Activated naive CD8-positive, alpha-beta T cell treated with anti-CD3 and anti-CD28 coated beads, Interleukin-2, amount 10 ng/mL, durations not matched to agents 7 days and 5 days (primary cell): ENCODE results near the gene AGTRAP. TPM values are rescaled to one million over a fixed set of nuclear protein-coding genes. Genes with fewer than 3 reads are reported as not detected.

ENCODE experiments used
- ATAC-seq: fragments of 150-1000 bp; cut with Tn5 transposase; one replicate; pipeline ENCODE4 v1.10.0; 2021; ENCODE audit warnings: low read depth, moderate library complexity
- POLR2A ChIA-PET: fragments of 350-600 bp; sonication (Branson Sonifier 250); formaldehyde crosslinking; loops from one replicate; lab custom pipeline; 2021; ENCODE audit warnings: antibody characterized with exemption; lab: Charles Lee
- DNase-seq: peaks from one replicate; pipeline ENCODE4 v3.0.0; 2021
- H3K27ac Mint-ChIP-seq: one replicate; pipeline ENCODE4 v1.8.0; 2022; ENCODE audit warnings: mild to moderate bottlenecking, mixed read lengths
- H3K27me3 Mint-ChIP-seq: one replicate; pipeline ENCODE4 v1.8.0; 2022; ENCODE audit warnings: mild to moderate bottlenecking, moderate library complexity, mixed read lengths
- H3K36me3 Mint-ChIP-seq: one replicate; pipeline ENCODE4 v1.8.0; 2021; ENCODE audit warnings: mild to moderate bottlenecking, mixed read lengths
- H3K4me1 Mint-ChIP-seq: one replicate; pipeline ENCODE4 v1.8.0; 2021; ENCODE audit warnings: mixed read lengths
- H3K4me3 Mint-ChIP-seq: one replicate; pipeline ENCODE4 v1.8.0; 2022; ENCODE audit warnings: mild to moderate bottlenecking, moderate library complexity, mixed read lengths
- H3K9me3 Mint-ChIP-seq: one replicate; pipeline ENCODE4 v1.8.0; 2021; ENCODE audit warnings: mixed read lengths
- total RNA-seq, 2 experiments: library from RNA; stranded (reverse); gene quantifications; one replicate each; pipeline ENCODE4 v1.2.3, GENCODE V29; 2021

AGTRAP gene
- total RNA-seq, 2 experiments from 2014 or later: 53.8 to 56.4 TPM

GRCh38 chr1:11712285-11712684 is 23.7 kb upstream of the AGTRAP start:
- Mint-ChIP-seq H3K9me3 (no peaks in the 10 kb centered on the region), H3K36me3 (no peaks in the 10 kb centered on the region), H3K27me3 (peaks cover 4% of the 10 kb centered on the region), H3K27ac (no peak overlapping the region), H3K4me3 (no peak overlapping the region), H3K4me1 (no peaks in the 10 kb centered on the region)
- DNase-seq: no peak
- POLR2A ChIA-PET: interaction anchor here (1.4 kb wide), 1 partner anchor 62 kb away, joined by 3 read pairs; no protein-coding TSS in a partner anchor
- no peak for ATAC-seq

DNA sequence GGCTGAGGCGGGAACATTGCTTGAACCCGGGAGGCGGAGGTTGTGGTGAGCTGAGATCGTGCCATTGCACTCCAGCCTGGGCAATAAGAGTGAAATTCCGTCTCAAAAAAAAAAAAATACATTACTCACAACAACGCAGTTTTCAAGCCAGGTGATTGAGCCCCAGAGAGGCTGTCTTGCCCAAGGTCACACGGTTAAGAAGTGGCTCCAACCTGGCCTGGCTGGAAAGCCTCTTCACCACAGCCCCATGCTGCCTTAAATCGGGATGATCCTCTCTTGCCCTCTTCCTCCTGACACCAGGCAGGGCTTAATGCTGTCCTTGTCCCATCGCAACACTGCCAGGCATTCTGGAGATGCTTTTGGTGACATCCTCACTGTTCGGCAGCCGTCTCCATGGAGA is 22.8 kb upstream of the AGTRAP start:
- H3K4me3 Mint-ChIP-seq: no peak overlapping the region
- H3K27me3 Mint-ChIP-seq: peaks cover 4% of the 10 kb centered on the region
- H3K36me3 Mint-ChIP-seq: no peaks in the 10 kb centered on the region
- no peak for DNase-seq
- no peak overlapping the region for H3K27ac Mint-ChIP-seq
- POLR2A ChIA-PET: interaction anchor here (1.4 kb wide), 1 partner anchor 63 kb away, joined by 3 read pairs; no protein-coding TSS in a partner anchor
- no peaks in the 10 kb centered on the region for H3K4me1 Mint-ChIP-seq
- no peak for ATAC-seq
- H3K9me3 Mint-ChIP-seq: no peaks in the 10 kb centered on the region

- H3K4me1 Mint-ChIP-seq: peaks cover 11% of the 10 kb centered on the region
- H3K36me3 Mint-ChIP-seq: no peaks in the 10 kb centered on the region
- ATAC-seq (no peak), DNase-seq (no peak)
- peaks cover 4% of the 10 kb centered on the region for H3K27me3 Mint-ChIP-seq
- no peak overlapping the region for H3K27ac Mint-ChIP-seq
- no peaks in the 10 kb centered on the region for H3K9me3 Mint-ChIP-seq
- POLR2A ChIA-PET: interaction anchor here (1.6 to 2.1 kb wide), 2 partner anchors 51 to 193 kb away, joined by 3 to 14 read pairs; partner anchors contain the start of gene FBXO6
- H3K4me3 Mint-ChIP-seq: no peak overlapping the region
Measured at GRCh38 chr1:11714831-11715575, 20.9 kb upstream of the AGTRAP start.

DNA sequence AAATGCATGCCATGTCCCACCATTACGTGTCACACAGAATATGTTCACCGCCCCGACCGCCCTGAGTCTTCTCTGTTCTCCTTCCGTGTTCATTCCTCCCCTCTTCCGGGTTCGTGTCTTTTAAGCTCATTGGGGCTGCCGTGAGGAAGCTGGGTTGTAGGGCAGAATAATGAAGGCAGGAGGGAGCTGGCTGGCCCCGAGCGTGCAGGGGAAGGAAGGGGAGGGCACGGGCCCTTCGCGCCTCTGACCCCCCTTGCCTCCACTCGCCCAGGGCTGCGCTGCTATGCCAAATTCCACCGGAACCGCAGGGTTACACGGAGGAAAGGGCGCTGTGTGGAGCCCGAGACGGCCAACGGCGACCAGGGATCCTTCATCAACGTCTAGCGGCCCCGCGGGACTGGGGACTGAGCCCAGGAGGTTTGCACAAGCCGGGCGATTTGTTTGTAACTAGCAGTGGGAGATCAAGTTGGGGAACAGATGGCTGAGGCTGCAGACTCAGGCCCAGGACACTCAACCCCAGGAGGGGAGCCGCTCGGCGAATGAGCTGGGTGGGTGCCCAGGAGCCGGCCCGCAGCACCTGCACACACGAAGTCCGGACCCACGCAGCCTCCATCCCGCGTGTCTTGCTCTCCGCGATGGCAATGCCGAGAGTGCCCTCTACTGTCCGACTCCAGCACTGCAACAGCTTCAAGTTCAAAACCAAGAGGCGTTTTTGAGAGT is 16.5 kb upstream of the AGTRAP start:
- no peaks in the 10 kb centered on the region for H3K36me3 Mint-ChIP-seq
- DNase-seq (peak; percentile 88), ATAC-seq (peak; percentile 92)
- POLR2A ChIA-PET: interaction anchor here (0.6 to 2.5 kb wide), 28 partner anchors 8 to 682 kb away, joined by 3 to 86 read pairs (median 5); partner anchors contain the start of genes AGTRAP, CLCN6, DRAXIN and FBXO2
- H3K27me3 Mint-ChIP-seq: no peaks in the 10 kb centered on the region
- peak overlapping the region; percentile 66 for H3K4me3 Mint-ChIP-seq
- peaks cover 16% of the 10 kb centered on the region for H3K4me1 Mint-ChIP-seq
- no peaks in the 10 kb centered on the region for H3K9me3 Mint-ChIP-seq
- H3K27ac Mint-ChIP-seq: peak overlapping the region; percentile 90

GRCh38 chr1:11720033-11720376 is 15.9 kb upstream of the AGTRAP start:
- Mint-ChIP-seq H3K36me3 (no peaks in the 10 kb centered on the region), H3K27me3 (no peaks in the 10 kb centered on the region), H3K4me3 (peak overlapping the region; percentile 66), H3K27ac (peak overlapping the region; percentile 90), H3K9me3 (no peaks in the 10 kb centered on the region), H3K4me1 (peaks cover 19% of the 10 kb centered on the region)
- DNase-seq (no peak), ATAC-seq (no peak)
- POLR2A ChIA-PET: interaction anchor here (1.0 to 2.5 kb wide), 24 partner anchors 9 to 683 kb away, joined by 3 to 86 read pairs (median 5); partner anchors contain the start of genes AGTRAP, CLCN6, DRAXIN and FBXO2

- POLR2A ChIA-PET: interaction anchor here (1.3 to 2.5 kb wide), 7 partner anchors 10 to 57 kb away, joined by 4 to 86 read pairs (median 16); partner anchors contain the start of genes AGTRAP, DRAXIN, FBXO6 and MAD2L2
Measured at GRCh38 chr1:11720525-11720924, 15.4 kb upstream of the AGTRAP start.

GRCh38 chr1:11721311-11721710 is 14.6 kb upstream of the AGTRAP start:
- H3K4me3 Mint-ChIP-seq: no peak overlapping the region
- no peaks in the 10 kb centered on the region for H3K27me3 Mint-ChIP-seq

More at GRCh38 chr1:11720525-11720924, 15.4 kb upstream of the AGTRAP start:
- no peaks in the 10 kb centered on the region for H3K27me3 Mint-ChIP-seq
- H3K4me1 Mint-ChIP-seq: peaks cover 24% of the 10 kb centered on the region
- H3K9me3 Mint-ChIP-seq: no peaks in the 10 kb centered on the region
- H3K4me3 Mint-ChIP-seq: no peak overlapping the region
- ATAC-seq (no peak), DNase-seq (no peak)
- H3K36me3 Mint-ChIP-seq: no peaks in the 10 kb centered on the region
- H3K27ac Mint-ChIP-seq: no peak overlapping the region

GRCh38 chr1:11722538-11722937 is 13.4 kb upstream of the AGTRAP start:
- Mint-ChIP-seq H3K4me3 (no peak overlapping the region), H3K27ac (no peak overlapping the region), H3K9me3 (no peaks in the 10 kb centered on the region), H3K36me3 (no peaks in the 10 kb centered on the region), H3K27me3 (no peaks in the 10 kb centered on the region), H3K4me1 (peaks cover 28% of the 10 kb centered on the region)
- ATAC-seq (no peak), DNase-seq (no peak)
- POLR2A ChIA-PET: interaction anchor here (0.7 to 1.1 kb wide), 4 partner anchors 14 to 186 kb away, joined by 3 read pairs; partner anchors contain the start of gene FBXO6

More at GRCh38 chr1:11721311-11721710, 14.6 kb upstream of the AGTRAP start:
- no peak for DNase-seq
- no peak for ATAC-seq
- H3K4me1 Mint-ChIP-seq: peaks cover 28% of the 10 kb centered on the region
- POLR2A ChIA-PET: interaction anchor here (1.1 to 2.5 kb wide), 2 partner anchors 15 to 57 kb away, joined by 3 to 86 read pairs; partner anchors contain the start of gene FBXO6
- no peak overlapping the region for H3K27ac Mint-ChIP-seq
- H3K9me3 Mint-ChIP-seq: no peaks in the 10 kb centered on the region
- H3K36me3 Mint-ChIP-seq: no peaks in the 10 kb centered on the region

- no peak for DNase-seq
- Mint-ChIP-seq H3K27ac (peak overlapping the region; percentile 20), H3K27me3 (no peaks in the 10 kb centered on the region), H3K9me3 (no peaks in the 10 kb centered on the region), H3K36me3 (peaks cover 1% of the 10 kb centered on the region), H3K4me1 (peaks cover 31% of the 10 kb centered on the region), H3K4me3 (no peak overlapping the region)
- ATAC-seq: no peak
- POLR2A ChIA-PET: interaction anchor here (0.8 to 1.9 kb wide), 3 partner anchors 24 to 182 kb away, joined by 3 to 6 read pairs (median 3); partner anchors contain the start of gene FBXO6
Measured at GRCh38 chr1:11725616-11726015, 10.3 kb upstream of the AGTRAP start.

DNA sequence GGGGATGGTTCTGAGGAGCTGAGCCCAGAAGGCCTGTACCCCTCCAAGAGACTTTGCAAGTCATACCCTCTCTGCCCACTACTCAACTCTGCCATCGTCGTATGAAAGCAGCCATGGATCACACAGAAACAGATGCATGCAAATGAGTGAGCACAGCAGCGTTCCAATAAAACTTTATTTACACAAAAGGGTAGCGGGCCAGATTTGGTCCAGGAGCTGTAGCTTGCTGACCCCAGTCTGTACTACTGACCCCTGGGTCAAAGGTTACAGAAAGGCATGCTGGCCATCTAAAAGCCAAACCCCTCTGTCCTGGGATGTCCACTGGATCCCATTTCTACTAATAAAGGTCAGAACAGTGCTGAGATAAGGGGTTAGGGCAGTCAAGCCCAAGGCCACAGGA is 8.8 kb upstream of the AGTRAP start:
- Mint-ChIP-seq H3K27me3 (no peaks in the 10 kb centered on the region), H3K4me3 (no peak overlapping the region), H3K36me3 (peaks cover 1% of the 10 kb centered on the region), H3K9me3 (no peaks in the 10 kb centered on the region), H3K27ac (no peak overlapping the region), H3K4me1 (peaks cover 42% of the 10 kb centered on the region)
- POLR2A ChIA-PET: no interaction called here
- DNase-seq (no peak), ATAC-seq (no peak)

GRCh38 chr1:11728126-11728806 is 7.7 kb upstream of the AGTRAP start:
- POLR2A ChIA-PET: no interaction called here
- peaks cover 46% of the 10 kb centered on the region for H3K4me1 Mint-ChIP-seq
- no peak overlapping the region for H3K27ac Mint-ChIP-seq
- H3K36me3 Mint-ChIP-seq: peaks cover 1% of the 10 kb centered on the region
- no peaks in the 10 kb centered on the region for H3K9me3 Mint-ChIP-seq
- ATAC-seq: no peak
- no peaks in the 10 kb centered on the region for H3K27me3 Mint-ChIP-seq
- DNase-seq: no peak
- H3K4me3 Mint-ChIP-seq: no peak overlapping the region

DNA sequence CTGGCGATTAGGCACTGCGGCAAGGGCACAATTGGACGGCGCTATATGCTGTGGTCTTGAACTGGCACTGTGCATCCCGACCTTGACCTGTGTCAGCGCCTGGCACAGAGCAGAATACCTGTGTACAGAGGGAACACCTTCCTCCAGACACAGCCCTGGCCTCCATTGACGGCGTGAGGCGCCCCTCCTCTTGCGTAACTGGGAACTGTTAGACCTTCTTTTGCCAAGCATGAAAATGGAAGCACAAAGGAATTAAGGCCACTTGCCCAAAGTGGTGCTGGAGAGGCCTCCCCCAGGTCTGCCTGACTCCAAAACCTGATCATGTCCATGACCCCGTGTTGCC is 6.8 kb upstream of the AGTRAP start:
- H3K4me3 Mint-ChIP-seq: no peak overlapping the region
- DNase-seq (no peak), ATAC-seq (no peak)
- H3K9me3 Mint-ChIP-seq: no peaks in the 10 kb centered on the region
- POLR2A ChIA-PET: interaction anchor here (1.1 kb wide), 1 partner anchor 9 kb away, joined by 3 read pairs; no protein-coding TSS in a partner anchor
- peak overlapping the region; percentile 99 for H3K27ac Mint-ChIP-seq
- no peaks in the 10 kb centered on the region for H3K27me3 Mint-ChIP-seq
- H3K4me1 Mint-ChIP-seq: peaks cover 46% of the 10 kb centered on the region
- H3K36me3 Mint-ChIP-seq: peaks cover 1% of the 10 kb centered on the region
